Prostate gland (tissue), 2 donors: ENCODE data around the gene GYS1. TPM values are rescaled to one million over a fixed set of nuclear protein-coding genes. Genes with fewer than 3 reads are reported as not detected.

Experiments
- DNase-seq: peaks from one replicate; pipeline ENCODE4 v3.0.0-alpha.2; 2019; ENCODE audit warnings: low spot score
- H3K27ac ChIP-seq, 2 donors: fragments of 200-600 bp; sonication (generic); 2 replicates each; pipeline ENCODE4 v1.5.1; 2017 to 2019
- H3K27me3 ChIP-seq: fragments of 200-600 bp; sonication (generic); replicated peaks from 2 replicates; pipeline ENCODE4 v1.5.1; 2019; ENCODE audit not compliant: insufficient read depth
- H3K36me3 ChIP-seq, 2 donors: fragments of 200-600 bp; sonication (generic); 1 replicate in 1 of 2; 2 replicates in 1 of 2; pipeline versions ENCODE4 v1.5.1 to v1.8.1; 2017 to 2019
- H3K4me1 ChIP-seq: fragments of 200-600 bp; sonication (generic); replicated peaks from 2 replicates; pipeline ENCODE4 v1.5.1; 2019
- H3K4me3 ChIP-seq, 2 donors: fragments of 200-600 bp; sonication (generic); 2 replicates each; pipeline ENCODE4 v1.5.1; 2017 to 2019
- H3K9me3 ChIP-seq: fragments of 200-600 bp; sonication (generic); 2 replicates; pipeline ENCODE4 v1.5.1; 2017
- CTCF ChIP-seq, 4 experiments: fragments of 200-600 bp in 2 of 4; fragments of 450-650 bp in 2 of 4; sonication (generic) in 2 of 4; IDR thresholded peaks; 1 replicate in 3 of 4; 2 replicates in 1 of 4; pipeline ENCODE4 v1.5.1; 2016 to 2019; ENCODE audit warnings: antibody characterized with exemption in 4 of 4, mild to moderate bottlenecking in 2 of 4, moderate library complexity in 2 of 4
- POLR2A ChIP-seq: fragments of 450-650 bp; IDR thresholded peaks from one replicate; pipeline ENCODE4 v1.6.1; 2016; ENCODE audit warnings: antibody characterized with exemption, mild to moderate bottlenecking
- POLR2AphosphoS5 ChIP-seq: sonication (generic); formaldehyde crosslinking; IDR thresholded peaks from one replicate; pipeline ENCODE4 v1.6.1; 2017; ENCODE audit warnings: antibody characterized with exemption
- WGBS: methylation state at CpG from one replicate; pipeline ENCODE4 v1.1.5; 2018; 5-methylcytosine and 5-hydroxymethylcytosine counted together
- intact Hi-C: fragments of 100-400 bp; cut with DNase I; formaldehyde crosslinking; loops from one replicate; pipeline ENCODE4 v1.14.2; 2022
- total RNA-seq, 2 donors: library from RNA; depleted of rRNA; stranded (reverse); fragments of >200 nt; gene quantifications; one replicate each; pipeline ENCODE4 v1.1.0, GENCODE V29; 2016

The GYS1 gene
- total RNA-seq, 2 donors from 2014 or later: 47.3 to 52.0 TPM

- H3K9me3 ChIP-seq: no peaks in the 10 kb centered on the region
- TF ChIP-seq POLR2A (no peak), CTCF (IDR thresholded peaks at IDR 0.05) (no peak), POLR2AphosphoS5 (no peak)
- peaks cover 0 to 4% of the 10 kb centered on the region in 2 donors for H3K36me3 ChIP-seq
- H3K4me1 ChIP-seq: no peaks in the 10 kb centered on the region
- intact Hi-C loops: no loop called here
- H3K4me3 ChIP-seq: no peak overlapping the region
- H3K27ac ChIP-seq: no peak overlapping the region
- no peaks in the 10 kb centered on the region for H3K27me3 ChIP-seq
- no peak for DNase-seq
- 95% methylated on average over 7 of the region's 7 CpGs for WGBS
These were observed 12.0 kb upstream of the GYS1 start for GRCh38 chr19:49004964-49005614.

DNA sequence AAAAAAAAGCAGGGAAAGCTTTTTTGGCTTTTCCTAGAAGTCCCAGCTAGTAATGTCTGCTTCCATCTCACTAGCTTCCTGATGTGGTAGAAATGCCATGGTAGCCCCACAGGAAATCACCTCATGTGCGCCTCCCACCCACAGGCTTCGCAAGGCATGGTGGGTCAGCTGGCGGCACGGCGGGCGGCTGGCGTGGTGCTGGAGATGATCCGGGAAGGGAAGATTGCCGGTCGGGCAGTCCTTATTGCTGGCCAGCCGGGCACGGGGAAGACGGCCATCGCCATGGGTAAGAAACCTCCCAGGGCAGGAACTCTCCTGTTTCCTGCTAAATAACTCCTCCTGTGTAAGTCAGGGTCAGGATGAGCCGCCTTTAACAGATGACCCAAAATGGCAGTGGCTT, 11.0 kb upstream of the GYS1 start:
- Histone ChIP-seq H3K36me3 (peaks cover 0 to 4% of the 10 kb centered on the region in 2 donors), H3K27me3 (no peaks in the 10 kb centered on the region), H3K4me1 (no peaks in the 10 kb centered on the region), H3K9me3 (no peaks in the 10 kb centered on the region), H3K27ac (no peak overlapping the region), H3K4me3 (no peak overlapping the region)
- TF ChIP-seq CTCF (IDR thresholded peaks at IDR 0.05): no peak
- no peak for TF ChIP-seq POLR2A
- TF ChIP-seq POLR2AphosphoS5: no peak
- 98% methylated on average over 15 of the region's 15 CpGs for WGBS
- intact Hi-C loops: no loop called here
- DNase-seq: no peak

DNA sequence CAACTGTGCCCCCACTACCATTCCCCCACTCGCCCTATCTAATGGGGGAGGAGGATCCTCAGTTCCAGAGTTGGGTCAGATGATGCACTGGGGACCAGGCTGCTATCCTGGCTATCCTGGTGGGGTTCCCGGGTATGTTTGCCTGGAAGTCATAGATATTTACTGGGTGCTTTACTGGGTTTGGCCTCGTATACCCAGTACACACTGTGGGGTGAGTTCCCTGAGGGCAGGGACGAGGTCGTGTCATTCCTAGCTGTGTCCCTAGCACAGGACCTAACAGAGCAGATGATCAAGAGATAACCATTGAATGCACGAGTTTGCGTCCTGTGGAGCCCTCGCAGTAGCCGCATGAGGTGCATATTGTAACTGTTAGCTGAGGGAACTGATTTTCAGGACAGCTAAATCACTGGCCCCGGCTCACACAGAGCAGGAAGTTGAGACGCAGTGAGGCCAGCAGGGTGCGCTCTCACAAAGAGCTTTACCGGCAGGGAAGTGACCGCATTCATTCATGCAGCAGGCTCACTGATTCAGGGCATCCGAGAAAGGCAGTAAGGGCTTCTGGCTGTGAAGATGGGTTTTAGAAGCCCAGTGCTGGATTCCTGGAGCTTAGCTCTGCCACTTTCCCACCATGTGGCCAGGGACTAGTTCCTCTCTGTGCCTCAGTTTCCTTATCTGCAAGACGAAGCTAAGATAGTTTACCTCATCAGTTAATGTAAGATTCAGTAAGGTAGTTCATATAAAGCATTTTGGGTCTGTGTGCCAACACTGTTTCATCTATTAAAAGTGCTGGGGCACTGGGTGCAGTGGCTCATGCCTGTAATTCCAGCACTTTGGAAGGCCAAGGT, 6.6 kb upstream of the GYS1 start:
- TF ChIP-seq CTCF (IDR thresholded peaks at IDR 0.05) (peak in 3 of 4 experiments; percentile 21 to 53 (median 41)), POLR2A (no peak)
- Histone ChIP-seq H3K4me3 (no peak overlapping the region), H3K36me3 (no peaks in the 10 kb centered on the region), H3K9me3 (no peaks in the 10 kb centered on the region), H3K27ac (no peak overlapping the region), H3K27me3 (no peaks in the 10 kb centered on the region), H3K4me1 (no peaks in the 10 kb centered on the region)
- DNase-seq: no peak
- intact Hi-C loops: no loop called here
- 49% methylated on average over 16 of the region's 16 CpGs for WGBS

- 72% methylated on average over 5 of the region's 5 CpGs for WGBS
- Histone ChIP-seq H3K9me3 (no peaks in the 10 kb centered on the region), H3K36me3 (no peaks in the 10 kb centered on the region), H3K27ac (no peak overlapping the region), H3K4me1 (peaks cover 6% of the 10 kb centered on the region), H3K27me3 (no peaks in the 10 kb centered on the region), H3K4me3 (no peak overlapping the region)
- DNase-seq: no peak
- no peak for TF ChIP-seq POLR2AphosphoS5
- peak in 1 of 4 experiments; percentile 16 for TF ChIP-seq CTCF (IDR thresholded peaks at IDR 0.05)
- TF ChIP-seq POLR2A: no peak
- intact Hi-C loops: no loop called here
These were observed 4.9 kb upstream of the GYS1 start for GRCh38 chr19:48997972-48998371.
